GM23338 (cell line): ENCODE measurements around the gene ISCU. TPM values are rescaled to one million over a fixed set of nuclear protein-coding genes. Genes with fewer than 3 reads are reported as not detected.

Experiments
- ATAC-seq: fragments of 200-7000 bp; cut with Tn5 transposase; 3 replicates; pipeline ENCODE4 v1.9.1; 2020
- DNase-seq: peaks from one replicate; pipeline ENCODE4 v3.0.0-alpha.2; 2015; ENCODE audit warnings: low spot score
- H2AFZ ChIP-seq: fragments of 200-600 bp; sonication (generic); 2 replicates; pipeline ENCODE4 v1.8.0; 2016; ENCODE audit warnings: antibody characterized with exemption, mild to moderate bottlenecking, moderate library complexity
- H3F3A ChIP-seq: fragments of 200-600 bp; sonication (generic); replicated peaks from 2 replicates; pipeline ENCODE4 v1.8.0; 2017; ENCODE audit warnings: antibody characterized with exemption, mixed run types, low read depth
- H3K27ac ChIP-seq: fragments of 200-600 bp; sonication (generic); 2 replicates; pipeline ENCODE4 v1.6.1; 2016; ENCODE audit warnings: low read depth
- H3K27me3 ChIP-seq: fragments of 200-600 bp; sonication (generic); 2 replicates; pipeline ENCODE4 v1.8.0; 2016; ENCODE audit warnings: mild to moderate bottlenecking, mixed run types, moderate library complexity; ENCODE audit not compliant: insufficient read depth
- H3K36me3 ChIP-seq: fragments of 200-600 bp; sonication (generic); 2 replicates; pipeline ENCODE4 v1.8.0; 2016; ENCODE audit warnings: mild to moderate bottlenecking; ENCODE audit not compliant: insufficient read depth
- H3K4me1 ChIP-seq: fragments of 200-600 bp; sonication (generic); 2 replicates; pipeline ENCODE4 v1.8.0; 2016; ENCODE audit warnings: mild to moderate bottlenecking, moderate library complexity; ENCODE audit not compliant: insufficient read depth
- H3K4me2 ChIP-seq: fragments of 200-600 bp; sonication (generic); 2 replicates; pipeline ENCODE4 v1.7.1; 2017; ENCODE audit warnings: mixed run types
- H3K4me3 ChIP-seq: fragments of 200-600 bp; sonication (generic); 2 replicates; pipeline ENCODE4 v1.6.1; 2016; ENCODE audit warnings: mixed run types
- H3K79me2 ChIP-seq: fragments of 200-600 bp; sonication (generic); replicated peaks from 2 replicates; pipeline ENCODE4 v1.8.0; 2017; ENCODE audit warnings: mild to moderate bottlenecking; ENCODE audit not compliant: insufficient read depth
- H3K9me2 ChIP-seq: fragments of 200-600 bp; sonication (generic); 2 replicates; pipeline ENCODE4 v1.8.0; 2017; ENCODE audit not compliant: insufficient read depth
- H4K20me1 ChIP-seq: fragments of 200-600 bp; sonication (generic); replicated peaks from 2 replicates; pipeline ENCODE4 v1.8.0; 2017; ENCODE audit warnings: mild to moderate bottlenecking; ENCODE audit not compliant: insufficient read depth
- H3K27ac Mint-ChIP-seq: 2 replicates; pipeline ENCODE4 v1.8.0; 2020; ENCODE audit warnings: inconsistent platforms, mild to moderate bottlenecking, moderate library complexity, mixed read lengths
- H3K27me3 Mint-ChIP-seq: 3 replicates; pipeline ENCODE4 v1.8.0; 2022; ENCODE audit warnings: low read depth, mild to moderate bottlenecking, moderate library complexity, mixed read lengths, inconsistent platforms; ENCODE audit not compliant: insufficient read depth, poor library complexity
- H3K36me3 Mint-ChIP-seq: 3 replicates; pipeline ENCODE4 v1.8.0; 2021; ENCODE audit warnings: low read depth, mild to moderate bottlenecking, inconsistent platforms, moderate library complexity, mixed read lengths
- H3K4me1 Mint-ChIP-seq: 3 replicates; pipeline ENCODE4 v1.8.0; 2020; ENCODE audit warnings: mild to moderate bottlenecking, inconsistent platforms, mixed read lengths
- H3K4me3 Mint-ChIP-seq: 3 replicates; pipeline ENCODE4 v1.8.0; 2021; ENCODE audit warnings: moderate library complexity, mild to moderate bottlenecking, inconsistent platforms, mixed read lengths
- H3K9me3 Mint-ChIP-seq: 3 replicates; pipeline ENCODE4 v1.8.0; 2020; ENCODE audit warnings: moderate library complexity, mild to moderate bottlenecking, inconsistent platforms, mixed read lengths
- CREB1 ChIP-seq: fragments of 250-450 bp; sonication (Bioruptor Pico); IDR thresholded peaks from 2 replicates; pipeline ENCODE4 v1.5.0; 2020; ENCODE audit warnings: low read depth, mild to moderate bottlenecking, moderate library complexity
- EZH2 ChIP-seq: fragments of 200-600 bp; sonication (generic); IDR thresholded peaks from one replicate; pipeline ENCODE4 v1.8.0; 2017; ENCODE audit warnings: antibody characterized with exemption, mild to moderate bottlenecking, low read depth; ENCODE audit not compliant: unreplicated experiment
- EZH2phosphoT487 ChIP-seq: fragments of 200-600 bp; sonication (generic); IDR thresholded peaks from one replicate; pipeline ENCODE4 v1.8.1; 2018; ENCODE audit warnings: antibody characterized with exemption; ENCODE audit not compliant: unreplicated experiment
- JUNB ChIP-seq: IDR thresholded peaks from one replicate; pipeline ENCODE4 v1.6.1; 2016; ENCODE audit warnings: antibody characterized with exemption; ENCODE audit not compliant: unreplicated experiment
- NANOG ChIP-seq: IDR thresholded peaks from 2 replicates; pipeline ENCODE4 v1.6.1; 2016; ENCODE audit warnings: antibody characterized with exemption, borderline replicate concordance
- POLR2AphosphoS5 ChIP-seq: IDR thresholded peaks from 2 replicates; pipeline ENCODE4 v1.6.1; 2016; ENCODE audit warnings: antibody characterized with exemption, low read depth
- STAT1 ChIP-seq: IDR thresholded peaks from one replicate; pipeline ENCODE4 v1.6.1; 2016; ENCODE audit warnings: antibody characterized with exemption; ENCODE audit not compliant: unreplicated experiment
- ZNF114 ChIP-seq: fragments of 250-450 bp; sonication (Bioruptor Pico); IDR thresholded peaks from 2 replicates; pipeline ENCODE4 v1.5.0; 2020; ENCODE audit warnings: mild to moderate bottlenecking, moderate library complexity
- ZNF331 ChIP-seq: fragments of 250-450 bp; sonication (Bioruptor Pico); IDR thresholded peaks from 2 replicates; pipeline ENCODE4 v1.5.0; 2020; ENCODE audit warnings: low read depth, mild to moderate bottlenecking, moderate library complexity
- ZNF462 ChIP-seq: fragments of 250-450 bp; sonication (Bioruptor Pico); IDR thresholded peaks from 2 replicates; pipeline ENCODE4 v1.5.0; 2020; ENCODE audit warnings: mild to moderate bottlenecking, moderate library complexity
- polyA plus RNA-seq: library from polyadenylated mRNA; unstranded; fragments of >200 nt; fragmentation: Nextera tagmentation; extraction: Ambion mirVana; gene quantifications from 2 replicates; pipeline ENCODE4 v1.2.1, GENCODE V29; 2016
- total RNA-seq: library from RNA; depleted of rRNA; stranded (reverse); fragments of >200 nt; shearing (Covaris generic); gene quantifications from 2 replicates; pipeline ENCODE4 v1.2.3, GENCODE V29; 2014
- TF ChIP-seq, protein P1 (sequence below): IDR thresholded peaks from one replicate; pipeline ENCODE4 v1.6.1; 2018; ENCODE audit warnings: antibody characterized with exemption; ENCODE audit not compliant: unreplicated experiment
- TF ChIP-seq, protein P2 (sequence below): IDR thresholded peaks from 2 replicates; pipeline ENCODE4 v1.6.1; 2016; ENCODE audit warnings: antibody characterized with exemption
- TF ChIP-seq, protein P3 (sequence below), 2 experiments: fragments of 200-600 bp in 1 of 2; sonication (generic) in 1 of 2; conservative IDR thresholded peaks; 2 replicates each; pipeline versions ENCODE4 v1.5.1 to v1.6.1; 2016 to 2017; ENCODE audit warnings: antibody characterized with exemption in 2 of 2, low read depth in 2 of 2, mild to moderate bottlenecking in 2 of 2, moderate library complexity in 1 of 2

ISCU gene
- total and polyA plus RNA-seq, 2 experiments from 2014 or later, result 123 to 129 TPM

DNA sequence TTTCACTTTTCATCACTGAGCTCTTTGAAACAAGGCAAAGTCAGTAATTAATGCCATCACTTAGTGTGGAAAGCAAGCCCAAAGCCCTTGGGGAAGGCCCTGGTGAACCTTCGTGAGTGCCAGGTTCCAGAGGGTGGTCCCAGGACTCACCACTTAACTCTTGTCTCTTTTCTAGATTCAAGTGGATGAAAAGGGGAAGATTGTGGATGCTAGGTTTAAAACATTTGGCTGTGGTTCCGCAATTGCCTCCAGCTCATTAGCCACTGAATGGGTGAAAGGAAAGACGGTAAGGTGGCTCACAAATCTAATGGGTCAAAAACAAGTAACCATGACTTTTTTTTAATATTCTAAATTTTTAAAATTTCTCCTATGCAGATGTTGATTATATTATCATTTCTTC, 2.8 kb downstream of the ISCU start:
- Histone ChIP-seq H3K36me3 (peaks cover 50% of the 10 kb centered on the region), H3K4me1 (no peaks in the 10 kb centered on the region), H3K4me3 (no peak overlapping the region), H3K27me3 (no peaks in the 10 kb centered on the region), H3K4me2 (no peak overlapping the region), H3K27ac (no peak overlapping the region), H3K9me2 (no peaks in the 10 kb centered on the region), H3K79me2 (peaks cover 28% of the 10 kb centered on the region), H2AFZ (no peak overlapping the region), H4K20me1 (peaks cover 9% of the 10 kb centered on the region; the same call in 1 of the 2 replicates), H3F3A (peaks cover 8% of the 10 kb centered on the region; the same call in 1 of the 2 replicates)
- TF ChIP-seq, protein P1, sequence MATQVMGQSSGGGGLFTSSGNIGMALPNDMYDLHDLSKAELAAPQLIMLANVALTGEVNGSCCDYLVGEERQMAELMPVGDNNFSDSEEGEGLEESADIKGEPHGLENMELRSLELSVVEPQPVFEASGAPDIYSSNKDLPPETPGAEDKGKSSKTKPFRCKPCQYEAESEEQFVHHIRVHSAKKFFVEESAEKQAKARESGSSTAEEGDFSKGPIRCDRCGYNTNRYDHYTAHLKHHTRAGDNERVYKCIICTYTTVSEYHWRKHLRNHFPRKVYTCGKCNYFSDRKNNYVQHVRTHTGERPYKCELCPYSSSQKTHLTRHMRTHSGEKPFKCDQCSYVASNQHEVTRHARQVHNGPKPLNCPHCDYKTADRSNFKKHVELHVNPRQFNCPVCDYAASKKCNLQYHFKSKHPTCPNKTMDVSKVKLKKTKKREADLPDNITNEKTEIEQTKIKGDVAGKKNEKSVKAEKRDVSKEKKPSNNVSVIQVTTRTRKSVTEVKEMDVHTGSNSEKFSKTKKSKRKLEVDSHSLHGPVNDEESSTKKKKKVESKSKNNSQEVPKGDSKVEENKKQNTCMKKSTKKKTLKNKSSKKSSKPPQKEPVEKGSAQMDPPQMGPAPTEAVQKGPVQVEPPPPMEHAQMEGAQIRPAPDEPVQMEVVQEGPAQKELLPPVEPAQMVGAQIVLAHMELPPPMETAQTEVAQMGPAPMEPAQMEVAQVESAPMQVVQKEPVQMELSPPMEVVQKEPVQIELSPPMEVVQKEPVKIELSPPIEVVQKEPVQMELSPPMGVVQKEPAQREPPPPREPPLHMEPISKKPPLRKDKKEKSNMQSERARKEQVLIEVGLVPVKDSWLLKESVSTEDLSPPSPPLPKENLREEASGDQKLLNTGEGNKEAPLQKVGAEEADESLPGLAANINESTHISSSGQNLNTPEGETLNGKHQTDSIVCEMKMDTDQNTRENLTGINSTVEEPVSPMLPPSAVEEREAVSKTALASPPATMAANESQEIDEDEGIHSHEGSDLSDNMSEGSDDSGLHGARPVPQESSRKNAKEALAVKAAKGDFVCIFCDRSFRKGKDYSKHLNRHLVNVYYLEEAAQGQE, result no peak
- TF ChIP-seq ZNF331 (CRISPR knock-in tag) (no peak), POLR2AphosphoS5 (no peak), EZH2 (no peak), EZH2phosphoT487 (no peak), ZNF462 (CRISPR knock-in tag) (no peak), NANOG (no peak), CREB1 (no peak), JUNB (no peak), ZNF114 (CRISPR knock-in tag) (no peak), STAT1 (no peak)
- TF ChIP-seq, protein P2, sequence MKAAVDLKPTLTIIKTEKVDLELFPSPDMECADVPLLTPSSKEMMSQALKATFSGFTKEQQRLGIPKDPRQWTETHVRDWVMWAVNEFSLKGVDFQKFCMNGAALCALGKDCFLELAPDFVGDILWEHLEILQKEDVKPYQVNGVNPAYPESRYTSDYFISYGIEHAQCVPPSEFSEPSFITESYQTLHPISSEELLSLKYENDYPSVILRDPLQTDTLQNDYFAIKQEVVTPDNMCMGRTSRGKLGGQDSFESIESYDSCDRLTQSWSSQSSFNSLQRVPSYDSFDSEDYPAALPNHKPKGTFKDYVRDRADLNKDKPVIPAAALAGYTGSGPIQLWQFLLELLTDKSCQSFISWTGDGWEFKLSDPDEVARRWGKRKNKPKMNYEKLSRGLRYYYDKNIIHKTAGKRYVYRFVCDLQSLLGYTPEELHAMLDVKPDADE, result no peak
- TF ChIP-seq, protein P3, sequence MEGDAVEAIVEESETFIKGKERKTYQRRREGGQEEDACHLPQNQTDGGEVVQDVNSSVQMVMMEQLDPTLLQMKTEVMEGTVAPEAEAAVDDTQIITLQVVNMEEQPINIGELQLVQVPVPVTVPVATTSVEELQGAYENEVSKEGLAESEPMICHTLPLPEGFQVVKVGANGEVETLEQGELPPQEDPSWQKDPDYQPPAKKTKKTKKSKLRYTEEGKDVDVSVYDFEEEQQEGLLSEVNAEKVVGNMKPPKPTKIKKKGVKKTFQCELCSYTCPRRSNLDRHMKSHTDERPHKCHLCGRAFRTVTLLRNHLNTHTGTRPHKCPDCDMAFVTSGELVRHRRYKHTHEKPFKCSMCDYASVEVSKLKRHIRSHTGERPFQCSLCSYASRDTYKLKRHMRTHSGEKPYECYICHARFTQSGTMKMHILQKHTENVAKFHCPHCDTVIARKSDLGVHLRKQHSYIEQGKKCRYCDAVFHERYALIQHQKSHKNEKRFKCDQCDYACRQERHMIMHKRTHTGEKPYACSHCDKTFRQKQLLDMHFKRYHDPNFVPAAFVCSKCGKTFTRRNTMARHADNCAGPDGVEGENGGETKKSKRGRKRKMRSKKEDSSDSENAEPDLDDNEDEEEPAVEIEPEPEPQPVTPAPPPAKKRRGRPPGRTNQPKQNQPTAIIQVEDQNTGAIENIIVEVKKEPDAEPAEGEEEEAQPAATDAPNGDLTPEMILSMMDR (conservative IDR thresholded peaks at IDR 0.05; ENCODE audit: low read depth in 2 of 2), result no peak
- no peaks in the 10 kb centered on the region; the same call in 2 of the 3 replicates for H3K9me3 Mint-ChIP-seq
- H3K36me3 Mint-ChIP-seq, result peaks cover 58% of the 10 kb centered on the region
- no peak overlapping the region for H3K4me3 Mint-ChIP-seq
- no peaks in the 10 kb centered on the region for H3K27me3 Mint-ChIP-seq
- ATAC-seq, result no peak
- peaks cover 2% of the 10 kb centered on the region; the same call in 1 of the 3 replicates for H3K4me1 Mint-ChIP-seq
- H3K27ac Mint-ChIP-seq, result no peak overlapping the region
- DNase-seq, result no peak
